Measurements from ENCODE around the gene ELMO2.

The ELMO2 gene

DNA sequence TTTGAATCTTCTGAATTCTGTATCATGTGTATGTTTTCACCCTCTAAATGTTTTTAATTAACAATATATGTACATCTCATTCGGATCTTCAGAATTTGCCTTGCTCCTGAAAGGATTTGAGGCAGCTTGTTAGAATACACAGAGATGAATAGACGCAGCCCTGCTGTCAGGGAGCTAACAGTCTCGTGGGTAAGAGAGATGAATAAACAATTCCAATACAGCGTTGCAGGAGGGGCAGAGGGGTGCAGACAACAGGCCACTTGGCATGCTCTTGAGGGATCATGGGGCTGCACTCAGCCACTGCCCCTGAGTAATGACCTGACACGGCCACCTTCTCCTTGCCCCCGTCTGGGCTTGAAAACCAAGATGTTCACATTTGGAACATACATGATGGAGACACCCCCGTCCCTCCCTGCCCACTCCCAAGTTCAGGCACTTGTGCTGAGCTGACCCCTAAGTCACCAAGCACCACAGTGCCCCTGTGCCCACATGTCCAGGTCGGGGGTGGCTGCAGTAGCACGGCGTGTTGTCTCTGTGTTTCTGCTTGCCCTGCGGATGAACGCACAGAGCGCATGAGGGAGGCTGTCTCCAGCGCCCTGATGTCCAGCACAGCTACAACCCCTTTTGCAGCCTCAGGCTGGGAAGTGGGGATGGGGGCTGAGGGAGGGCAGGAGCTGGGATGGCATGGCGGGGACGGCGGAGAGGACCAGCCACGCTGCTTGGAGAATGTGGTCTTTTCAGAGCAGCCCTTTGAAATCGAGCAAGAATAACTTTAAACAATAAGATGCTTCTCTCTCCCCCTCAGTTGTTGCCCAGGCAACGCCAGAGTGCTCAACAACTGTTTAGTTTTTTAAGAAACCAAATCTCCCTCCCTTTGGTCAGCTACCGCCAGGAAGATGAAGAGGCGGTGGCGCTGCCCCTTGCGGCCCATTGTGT lies 65.1 kb downstream of the ELMO2 start:
- Histone ChIP-seq H3K9me3 (ENCODE audit: control insufficient read depth in 1 of 2, low read length in 2 of 2) (no peaks in the 10 kb centered on the region), H3K4me1 (ENCODE audit: control insufficient read depth in 1 of 2, insufficient read depth in 2 of 2, low read length in 2 of 2) (peaks cover 0 to 19% of the 10 kb centered on the region in 2 donors), H3K27me3 (ENCODE audit: low read depth, low read length) (peaks cover 23% of the 10 kb centered on the region), H3K27ac (ENCODE audit: low read length) (no peak overlapping the region), H3K4me3 (ENCODE audit: low read depth in 1 of 2, low read length in 2 of 2) (no peak overlapping the region), H3K36me3 (ENCODE audit: control insufficient read depth in 1 of 2, insufficient read depth in 2 of 2, low read length in 2 of 2) (no peaks in the 10 kb centered on the region)

DNA sequence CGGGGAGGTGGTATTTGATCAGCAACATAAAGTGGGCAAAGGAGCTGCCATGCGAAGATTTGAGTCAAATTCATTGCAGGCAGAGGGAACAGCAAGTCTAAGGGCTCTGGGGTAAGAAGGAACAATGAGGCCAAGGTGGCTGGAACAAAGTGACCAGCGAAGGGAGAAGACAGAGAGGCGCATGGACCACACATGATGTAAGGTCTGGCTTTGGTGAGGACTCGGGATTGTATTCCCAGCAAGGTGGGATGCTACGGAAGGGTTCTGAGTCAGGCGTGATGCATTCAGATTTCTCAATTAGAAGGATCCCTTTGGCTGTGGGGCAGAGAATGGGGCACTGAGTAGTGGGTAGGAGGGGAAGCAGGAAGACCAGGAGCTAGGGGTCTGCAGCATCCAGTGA lies 67.4 kb downstream of the ELMO2 start:
- no peak overlapping the region for H3K4me3 ChIP-seq (ENCODE audit: low read depth in 1 of 2, low read length in 2 of 2)
- no peak overlapping the region for H3K27ac ChIP-seq (ENCODE audit: low read length)
- H3K9me3 ChIP-seq (ENCODE audit: control insufficient read depth in 1 of 2, low read length in 2 of 2), result no peaks in the 10 kb centered on the region
- H3K4me1 ChIP-seq (ENCODE audit: control insufficient read depth in 1 of 2, insufficient read depth in 2 of 2, low read length in 2 of 2), result peaks cover 0 to 19% of the 10 kb centered on the region in 2 donors
- H3K27me3 ChIP-seq (ENCODE audit: low read depth, low read length), result peaks cover 31% of the 10 kb centered on the region
- H3K36me3 ChIP-seq (ENCODE audit: control insufficient read depth in 1 of 2, insufficient read depth in 2 of 2, low read length in 2 of 2), result no peaks in the 10 kb centered on the region

- Histone ChIP-seq H3K4me1 (ENCODE audit: control insufficient read depth in 1 of 2, insufficient read depth in 2 of 2, low read length in 2 of 2) (peaks cover 0 to 6% of the 10 kb centered on the region in 2 donors), H3K4me3 (ENCODE audit: low read depth in 1 of 2, low read length in 2 of 2) (no peak overlapping the region), H3K9me3 (ENCODE audit: control insufficient read depth in 1 of 2, low read length in 2 of 2) (no peaks in the 10 kb centered on the region), H3K36me3 (ENCODE audit: control insufficient read depth in 1 of 2, insufficient read depth in 2 of 2, low read length in 2 of 2) (no peaks in the 10 kb centered on the region), H3K27ac (ENCODE audit: low read length) (no peak overlapping the region), H3K27me3 (ENCODE audit: low read depth, low read length) (peaks cover 21% of the 10 kb centered on the region)
Observed at GRCh38 chr20:46336735-46337134, 69.7 kb downstream of the ELMO2 start.

DNA sequence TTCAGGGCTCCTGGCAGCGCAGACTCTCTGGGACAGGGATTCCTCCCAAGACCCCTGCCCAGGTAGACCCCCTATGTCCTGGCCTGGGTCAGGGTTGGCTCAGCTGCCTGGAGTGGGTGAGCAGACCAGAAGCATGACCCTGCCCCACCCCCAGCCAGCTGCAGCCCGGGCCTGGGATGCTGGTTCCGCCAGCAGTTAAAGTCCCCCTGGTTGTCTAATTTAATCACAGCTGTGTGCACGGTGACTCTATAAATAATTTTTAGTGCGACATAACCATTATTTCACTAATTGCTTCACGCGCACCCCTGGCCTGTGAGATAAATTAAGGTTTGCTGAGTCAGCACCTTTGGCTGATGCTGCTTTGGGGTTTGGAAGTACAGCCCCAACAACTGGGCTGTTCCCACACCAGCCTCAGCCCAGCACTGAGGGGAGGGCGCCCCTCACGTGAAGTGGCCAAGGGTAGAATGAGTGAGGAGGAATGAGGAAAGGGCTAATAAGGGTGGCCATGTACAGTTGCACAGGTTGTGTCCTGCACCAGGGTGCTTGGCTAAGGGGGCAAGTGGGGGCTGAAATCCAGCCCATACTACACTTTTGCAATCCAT lies 72.0 kb downstream of the ELMO2 start:
- H3K27me3 ChIP-seq (ENCODE audit: low read depth, low read length), result peaks cover 16% of the 10 kb centered on the region
- H3K27ac ChIP-seq (ENCODE audit: low read length), result no peak overlapping the region
- H3K4me3 ChIP-seq (ENCODE audit: low read depth in 1 of 2, low read length in 2 of 2), result no peak overlapping the region
- no peaks in the 10 kb centered on the region for H3K4me1 ChIP-seq (ENCODE audit: control insufficient read depth in 1 of 2, insufficient read depth in 2 of 2, low read length in 2 of 2)
- H3K9me3 ChIP-seq (ENCODE audit: control insufficient read depth in 1 of 2, low read length in 2 of 2), result no peaks in the 10 kb centered on the region
- H3K36me3 ChIP-seq (ENCODE audit: control insufficient read depth in 1 of 2, insufficient read depth in 2 of 2, low read length in 2 of 2), result no peaks in the 10 kb centered on the region

DNA sequence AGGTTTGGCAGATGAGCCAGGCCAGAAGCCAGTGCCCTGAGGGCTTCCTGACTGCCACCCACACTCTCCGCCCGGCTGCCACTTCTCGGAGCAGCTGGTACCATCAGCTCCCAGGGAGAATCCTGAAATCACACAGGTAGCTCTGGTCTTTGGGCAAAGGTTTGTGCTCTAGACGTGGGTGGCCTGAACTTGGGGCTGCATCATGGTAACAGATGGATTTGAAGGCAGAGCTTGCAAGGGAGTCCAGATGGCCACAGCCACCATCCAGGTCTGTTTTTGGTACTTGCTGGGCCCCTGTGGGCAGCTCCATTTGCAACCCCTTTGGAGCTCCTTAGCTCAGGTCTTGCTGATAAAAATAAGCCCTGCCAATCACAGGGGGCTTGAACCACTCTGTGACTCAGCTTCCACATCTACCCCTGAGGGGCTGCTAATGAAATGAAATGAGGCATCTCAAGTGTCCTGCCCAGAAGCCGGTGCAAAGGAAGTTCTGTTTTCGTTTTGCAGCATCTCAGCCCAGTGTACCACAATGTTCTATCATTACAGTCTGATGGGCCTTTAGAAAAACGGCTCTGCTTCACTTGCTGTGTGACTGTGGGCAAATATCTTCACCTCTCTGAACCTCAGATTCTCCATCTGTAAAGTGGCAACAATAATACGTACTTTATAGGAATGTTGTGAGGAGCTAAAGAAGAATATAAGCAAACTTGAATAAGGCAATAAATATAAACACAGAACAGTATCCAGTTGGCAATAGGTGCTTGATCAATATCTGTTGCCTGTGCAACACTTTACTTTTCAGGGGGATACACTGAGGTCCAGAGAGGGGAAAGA lies 73.0 kb downstream of the ELMO2 start:
- no peaks in the 10 kb centered on the region for H3K4me1 ChIP-seq (ENCODE audit: control insufficient read depth in 1 of 2, insufficient read depth in 2 of 2, low read length in 2 of 2)
- no peak overlapping the region for H3K27ac ChIP-seq (ENCODE audit: low read length)
- H3K9me3 ChIP-seq (ENCODE audit: control insufficient read depth in 1 of 2, low read length in 2 of 2), result no peaks in the 10 kb centered on the region
- no peaks in the 10 kb centered on the region for H3K36me3 ChIP-seq (ENCODE audit: control insufficient read depth in 1 of 2, insufficient read depth in 2 of 2, low read length in 2 of 2)
- H3K27me3 ChIP-seq (ENCODE audit: low read depth, low read length), result peaks cover 12% of the 10 kb centered on the region
- H3K4me3 ChIP-seq (ENCODE audit: low read depth in 1 of 2, low read length in 2 of 2), result no peak overlapping the region

- no peaks in the 10 kb centered on the region for H3K4me1 ChIP-seq (ENCODE audit: control insufficient read depth in 1 of 2, insufficient read depth in 2 of 2, low read length in 2 of 2)
- H3K27me3 ChIP-seq (ENCODE audit: low read depth, low read length), result peaks cover 12% of the 10 kb centered on the region
- H3K4me3 ChIP-seq (ENCODE audit: low read depth in 1 of 2, low read length in 2 of 2), result no peak overlapping the region
- H3K36me3 ChIP-seq (ENCODE audit: control insufficient read depth in 1 of 2, insufficient read depth in 2 of 2, low read length in 2 of 2), result no peaks in the 10 kb centered on the region
- H3K27ac ChIP-seq (ENCODE audit: low read length), result no peak overlapping the region
- H3K9me3 ChIP-seq (ENCODE audit: control insufficient read depth in 1 of 2, low read length in 2 of 2), result no peaks in the 10 kb centered on the region
Observed at GRCh38 chr20:46332373-46333160, 73.8 kb downstream of the ELMO2 start.

GRCh38 chr20:46331611-46332361 lies 74.6 kb downstream of the ELMO2 start:
- H3K9me3 ChIP-seq (ENCODE audit: control insufficient read depth in 1 of 2, low read length in 2 of 2), result no peaks in the 10 kb centered on the region
- H3K27me3 ChIP-seq (ENCODE audit: low read depth, low read length), result peaks cover 8% of the 10 kb centered on the region
- H3K4me1 ChIP-seq (ENCODE audit: control insufficient read depth in 1 of 2, insufficient read depth in 2 of 2, low read length in 2 of 2), result no peaks in the 10 kb centered on the region
- no peaks in the 10 kb centered on the region for H3K36me3 ChIP-seq (ENCODE audit: control insufficient read depth in 1 of 2, insufficient read depth in 2 of 2, low read length in 2 of 2)
- H3K27ac ChIP-seq (ENCODE audit: low read length), result no peak overlapping the region
- H3K4me3 ChIP-seq (ENCODE audit: low read depth in 1 of 2, low read length in 2 of 2), result no peak overlapping the region

DNA sequence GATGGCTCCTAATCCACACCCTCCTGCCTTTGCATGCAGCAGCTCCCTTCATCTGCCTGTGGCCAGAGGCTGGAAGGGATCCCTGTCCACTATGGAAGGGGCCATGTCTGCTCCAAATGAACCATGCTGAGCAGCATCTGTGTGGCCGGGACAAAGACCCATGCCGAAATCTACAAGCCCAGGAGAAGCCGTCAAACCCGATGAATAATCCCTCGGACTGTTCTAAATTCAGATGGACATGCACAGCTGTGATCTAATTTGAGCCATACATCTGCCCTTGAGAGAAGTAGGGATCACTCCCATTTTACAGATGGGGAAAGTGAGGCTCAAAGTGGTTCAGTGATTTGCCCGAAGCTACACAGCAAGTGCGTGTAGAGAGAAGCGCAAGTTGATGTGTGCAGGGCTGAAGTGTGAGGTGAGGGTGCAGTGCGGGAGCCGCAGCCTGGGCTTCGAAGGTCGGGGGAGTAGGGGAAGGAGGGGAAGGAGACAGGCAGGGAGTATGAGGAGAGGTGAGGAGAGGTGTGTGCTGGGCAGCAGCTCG lies 75.5 kb downstream of the ELMO2 start:
- Histone ChIP-seq H3K36me3 (ENCODE audit: control insufficient read depth in 1 of 2, insufficient read depth in 2 of 2, low read length in 2 of 2) (no peaks in the 10 kb centered on the region), H3K9me3 (ENCODE audit: control insufficient read depth in 1 of 2, low read length in 2 of 2) (no peaks in the 10 kb centered on the region), H3K4me1 (ENCODE audit: control insufficient read depth in 1 of 2, insufficient read depth in 2 of 2, low read length in 2 of 2) (no peaks in the 10 kb centered on the region), H3K4me3 (ENCODE audit: low read depth in 1 of 2, low read length in 2 of 2) (no peak overlapping the region), H3K27me3 (ENCODE audit: low read depth, low read length) (peaks cover 8% of the 10 kb centered on the region), H3K27ac (ENCODE audit: low read length) (no peak overlapping the region)

DNA sequence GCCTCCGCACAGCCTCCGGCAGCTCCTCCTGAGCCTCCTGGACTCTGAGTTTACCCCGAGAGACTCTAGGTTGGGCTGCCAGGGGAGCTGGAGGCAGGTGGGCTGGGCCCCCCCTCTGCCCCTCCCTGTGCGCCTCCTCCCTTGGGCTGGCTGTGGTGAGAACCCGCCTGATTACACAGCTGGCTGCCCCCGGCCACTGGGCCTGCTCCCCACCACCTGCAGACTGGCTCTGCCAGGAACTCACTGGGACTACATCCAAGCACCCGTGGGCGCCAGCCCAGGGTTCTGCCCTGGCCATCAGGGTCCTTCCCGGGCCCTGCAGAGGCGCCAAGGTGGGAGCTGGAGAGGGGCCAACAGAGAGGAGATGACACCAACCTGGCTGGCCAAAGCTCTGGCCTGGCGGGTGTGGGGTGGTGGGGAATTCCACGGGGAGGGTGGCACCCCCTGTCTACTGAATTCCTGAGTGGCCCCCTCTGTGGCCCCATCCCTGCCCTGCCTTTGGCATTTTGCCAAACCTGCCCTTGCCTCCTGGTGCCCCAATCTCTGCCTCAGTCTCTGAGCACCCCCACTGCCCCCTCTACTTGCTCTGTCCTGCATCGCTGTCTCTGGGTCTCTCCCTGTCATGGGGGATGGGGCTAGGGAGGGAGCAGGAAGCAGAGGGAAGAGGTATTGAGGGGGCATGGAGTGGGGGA lies 76.2 kb downstream of the ELMO2 start:
- H3K4me1 ChIP-seq (ENCODE audit: control insufficient read depth in 1 of 2, insufficient read depth in 2 of 2, low read length in 2 of 2), result no peaks in the 10 kb centered on the region
- H3K27me3 ChIP-seq (ENCODE audit: low read depth, low read length), result peaks cover 5% of the 10 kb centered on the region
- no peaks in the 10 kb centered on the region for H3K36me3 ChIP-seq (ENCODE audit: control insufficient read depth in 1 of 2, insufficient read depth in 2 of 2, low read length in 2 of 2)
- H3K9me3 ChIP-seq (ENCODE audit: control insufficient read depth in 1 of 2, low read length in 2 of 2), result no peaks in the 10 kb centered on the region
- H3K27ac ChIP-seq (ENCODE audit: low read length), result no peak overlapping the region
- no peak overlapping the region for H3K4me3 ChIP-seq (ENCODE audit: low read depth in 1 of 2, low read length in 2 of 2)
